ENCODE measurements around the gene CTNND2.

Gene CTNND2

GRCh38 chr5:11289208-11289607, 615.0 kb downstream of the CTNND2 start:
- no peak overlapping the region for H3K4me3 ChIP-seq (ENCODE audit: low read depth, low read length)
- no peaks in the 10 kb centered on the region for H3K4me1 ChIP-seq (ENCODE audit: control insufficient read depth in 1 of 2, insufficient read depth in 2 of 2, low read length in 2 of 2)
- H3K79me2 ChIP-seq (ENCODE audit: control insufficient read depth, insufficient read depth, low read length, poor library complexity) = no peaks in the 10 kb centered on the region
- H3K18ac ChIP-seq (ENCODE audit: low read length) = no peak overlapping the region
- no peak overlapping the region for H3K23ac ChIP-seq (ENCODE audit: low read length)
- no peak overlapping the region for H3K9ac ChIP-seq (ENCODE audit: low read length)
- no peak overlapping the region for H2BK12ac ChIP-seq (ENCODE audit: low read length)
- no peak overlapping the region for H2BK5ac ChIP-seq (ENCODE audit: low read depth, low read length, poor library complexity)
- no peaks in the 10 kb centered on the region for H3K36me3 ChIP-seq (ENCODE audit: control insufficient read depth in 1 of 2, insufficient read depth in 2 of 2, low read length in 2 of 2)
- no peaks in the 10 kb centered on the region for H3K9me3 ChIP-seq (ENCODE audit: insufficient read depth, low read depth, low read length)
- DNase-seq = peak; percentile 24 to 42
- no peak overlapping the region for H3K4ac ChIP-seq (ENCODE audit: low read depth, low read length)
- no peak overlapping the region for H3K4me2 ChIP-seq (ENCODE audit: low read length)
- no peak overlapping the region for H4K91ac ChIP-seq (ENCODE audit: low read depth, low read length)
- no peak overlapping the region for H2AK5ac ChIP-seq (ENCODE audit: low read length)
- H4K8ac ChIP-seq (ENCODE audit: low read depth, low read length) = no peak overlapping the region
- H2AFZ ChIP-seq (ENCODE audit: insufficient read depth, low read length, poor library complexity) = no peak overlapping the region
- no peak overlapping the region for H3K14ac ChIP-seq (ENCODE audit: low read length)
- H3K27me3 ChIP-seq (ENCODE audit: insufficient read depth, low read length) = no peaks in the 10 kb centered on the region
- no peaks in the 10 kb centered on the region for H3K79me1 ChIP-seq (ENCODE audit: low read length)
- no CpG with 5 or more reads among the region's 4 CpGs for WGBS (ENCODE audit: extremely low coverage, insufficient coverage, insufficient read length)
- no peak overlapping the region for H2BK120ac ChIP-seq (ENCODE audit: insufficient read depth, low read length, poor library complexity)
- H4K12ac ChIP-seq (ENCODE audit: low read depth, low read length) = no peak overlapping the region
- no peak overlapping the region for H3K27ac ChIP-seq (ENCODE audit: low read depth, low read length)

GRCh38 chr5:11281842-11282241, 622.4 kb downstream of the CTNND2 start:
- H3K18ac ChIP-seq (ENCODE audit: low read length) = no peak overlapping the region
- DNase-seq = no peak
- H4K12ac ChIP-seq (ENCODE audit: low read depth, low read length) = no peak overlapping the region
- no peaks in the 10 kb centered on the region for H3K27me3 ChIP-seq (ENCODE audit: insufficient read depth, low read length)
- no peak overlapping the region for H2BK5ac ChIP-seq (ENCODE audit: low read depth, low read length, poor library complexity)
- no peak overlapping the region for H3K4me3 ChIP-seq (ENCODE audit: low read depth, low read length)
- no peak overlapping the region for H3K23ac ChIP-seq (ENCODE audit: low read length)
- no peak overlapping the region for H2BK120ac ChIP-seq (ENCODE audit: insufficient read depth, low read length, poor library complexity)
- H3K79me1 ChIP-seq (ENCODE audit: low read length) = no peaks in the 10 kb centered on the region
- H4K8ac ChIP-seq (ENCODE audit: low read depth, low read length) = no peak overlapping the region
- H3K14ac ChIP-seq (ENCODE audit: low read length) = no peak overlapping the region
- peaks cover 4% of the 10 kb centered on the region for H3K9me3 ChIP-seq (ENCODE audit: insufficient read depth, low read depth, low read length)
- no peak overlapping the region for H3K9ac ChIP-seq (ENCODE audit: low read length)
- H3K27ac ChIP-seq (ENCODE audit: low read depth, low read length) = no peak overlapping the region
- H3K36me3 ChIP-seq (ENCODE audit: control insufficient read depth in 1 of 2, insufficient read depth in 2 of 2, low read length in 2 of 2) = no peaks in the 10 kb centered on the region
- H2BK12ac ChIP-seq (ENCODE audit: low read length) = no peak overlapping the region
- H3K79me2 ChIP-seq (ENCODE audit: control insufficient read depth, insufficient read depth, low read length, poor library complexity) = no peaks in the 10 kb centered on the region
- WGBS (ENCODE audit: extremely low coverage, insufficient coverage, insufficient read length) = no CpG with 5 or more reads among the region's 5 CpGs
- no peak overlapping the region for H4K91ac ChIP-seq (ENCODE audit: low read depth, low read length)
- H3K4me1 ChIP-seq (ENCODE audit: control insufficient read depth in 1 of 2, insufficient read depth in 2 of 2, low read length in 2 of 2) = no peaks in the 10 kb centered on the region
- no peak overlapping the region for H2AFZ ChIP-seq (ENCODE audit: insufficient read depth, low read length, poor library complexity)
- no peak overlapping the region for H2AK5ac ChIP-seq (ENCODE audit: low read length)
- no peak overlapping the region for H3K4ac ChIP-seq (ENCODE audit: low read depth, low read length)
- no peak overlapping the region for H3K4me2 ChIP-seq (ENCODE audit: low read length)

GRCh38 chr5:11277323-11277722, 626.9 kb downstream of the CTNND2 start:
- Histone ChIP-seq H3K79me2 (ENCODE audit: control insufficient read depth, insufficient read depth, low read length, poor library complexity) (no peaks in the 10 kb centered on the region), H3K14ac (ENCODE audit: low read length) (no peak overlapping the region), H3K79me1 (ENCODE audit: low read length) (no peaks in the 10 kb centered on the region), H4K12ac (ENCODE audit: low read depth, low read length) (no peak overlapping the region), H4K91ac (ENCODE audit: low read depth, low read length) (no peak overlapping the region), H2BK120ac (ENCODE audit: insufficient read depth, low read length, poor library complexity) (no peak overlapping the region), H3K27ac (ENCODE audit: low read depth, low read length) (no peak overlapping the region), H2BK12ac (ENCODE audit: low read length) (no peak overlapping the region), H3K9me3 (ENCODE audit: insufficient read depth, low read depth, low read length) (peaks cover 1% of the 10 kb centered on the region), H3K4ac (ENCODE audit: low read depth, low read length) (no peak overlapping the region), H2BK5ac (ENCODE audit: low read depth, low read length, poor library complexity) (no peak overlapping the region), H3K4me2 (ENCODE audit: low read length) (no peak overlapping the region), H3K4me1 (ENCODE audit: control insufficient read depth in 1 of 2, insufficient read depth in 2 of 2, low read length in 2 of 2) (no peaks in the 10 kb centered on the region), H3K9ac (ENCODE audit: low read length) (no peak overlapping the region), H3K36me3 (ENCODE audit: control insufficient read depth in 1 of 2, insufficient read depth in 2 of 2, low read length in 2 of 2) (no peaks in the 10 kb centered on the region), H3K4me3 (ENCODE audit: low read depth, low read length) (no peak overlapping the region), H2AK5ac (ENCODE audit: low read length) (no peak overlapping the region), H3K23ac (ENCODE audit: low read length) (no peak overlapping the region), H4K8ac (ENCODE audit: low read depth, low read length) (no peak overlapping the region), H2AFZ (ENCODE audit: insufficient read depth, low read length, poor library complexity) (no peak overlapping the region), H3K27me3 (ENCODE audit: insufficient read depth, low read length) (no peaks in the 10 kb centered on the region), H3K18ac (ENCODE audit: low read length) (no peak overlapping the region)
- no peak for DNase-seq
- no CpG with 5 or more reads among the region's 4 CpGs for WGBS (ENCODE audit: extremely low coverage, insufficient coverage, insufficient read length)

- H3K79me2 ChIP-seq (ENCODE audit: control insufficient read depth, insufficient read depth, low read length, poor library complexity) = no peaks in the 10 kb centered on the region
- WGBS (ENCODE audit: extremely low coverage, insufficient coverage, insufficient read length) = no CpG with 5 or more reads among the region's 11 CpGs
Observed at GRCh38 chr5:11273180-11273903, 630.9 kb downstream of the CTNND2 start.

More at GRCh38 chr5:11273180-11273903, 630.9 kb downstream of the CTNND2 start:
- Histone ChIP-seq H3K9ac (ENCODE audit: low read length) (no peak overlapping the region), H3K4ac (ENCODE audit: low read depth, low read length) (no peak overlapping the region), H4K8ac (ENCODE audit: low read depth, low read length) (no peak overlapping the region), H3K18ac (ENCODE audit: low read length) (no peak overlapping the region), H2BK120ac (ENCODE audit: insufficient read depth, low read length, poor library complexity) (no peak overlapping the region), H2BK12ac (ENCODE audit: low read length) (no peak overlapping the region), H2AFZ (ENCODE audit: insufficient read depth, low read length, poor library complexity) (no peak overlapping the region), H2BK5ac (ENCODE audit: low read depth, low read length, poor library complexity) (no peak overlapping the region), H3K9me3 (ENCODE audit: insufficient read depth, low read depth, low read length) (no peaks in the 10 kb centered on the region), H3K79me1 (ENCODE audit: low read length) (no peaks in the 10 kb centered on the region), H2AK5ac (ENCODE audit: low read length) (no peak overlapping the region), H3K4me3 (ENCODE audit: low read depth, low read length) (no peak overlapping the region), H3K4me1 (ENCODE audit: control insufficient read depth in 1 of 2, insufficient read depth in 2 of 2, low read length in 2 of 2) (no peaks in the 10 kb centered on the region), H3K4me2 (ENCODE audit: low read length) (no peak overlapping the region), H4K91ac (ENCODE audit: low read depth, low read length) (no peak overlapping the region), H3K27ac (ENCODE audit: low read depth, low read length) (no peak overlapping the region), H4K12ac (ENCODE audit: low read depth, low read length) (no peak overlapping the region), H3K23ac (ENCODE audit: low read length) (no peak overlapping the region), H3K14ac (ENCODE audit: low read length) (no peak overlapping the region), H3K27me3 (ENCODE audit: insufficient read depth, low read length) (no peaks in the 10 kb centered on the region), H3K36me3 (ENCODE audit: control insufficient read depth in 1 of 2, insufficient read depth in 2 of 2, low read length in 2 of 2) (no peaks in the 10 kb centered on the region)
- DNase-seq = peak; percentile 72 to 91
